ENCODE data around the gene AQP11. TPM values are rescaled to one million over a fixed set of nuclear protein-coding genes. Genes with fewer than 3 reads are reported as not detected.

The AQP11 gene
- total RNA-seq, 1 experiment from 2014 or later: 1.1 TPM

- CTCF ChIA-PET: no interaction called here
- Histone ChIP-seq H3K27ac (no peak overlapping the region), H3F3A (ENCODE audit: insufficient read depth, low read depth) (peaks cover 6% of the 10 kb centered on the region), H2AFZ (no peak overlapping the region), H3K4me1 (replicated peaks; ENCODE audit: insufficient read depth) (peaks cover 5% of the 10 kb centered on the region), H3K36me3 (ENCODE audit: low read depth) (peaks cover 27% of the 10 kb centered on the region), H3K4me2 (no peak overlapping the region), H3K4me3 (no peak overlapping the region), H3K79me2 (ENCODE audit: low read depth) (no peaks in the 10 kb centered on the region), H3K9me2 (ENCODE audit: insufficient read depth) (no peaks in the 10 kb centered on the region), H3K27me3 (ENCODE audit: insufficient read depth, low read depth) (no peaks in the 10 kb centered on the region), H3K9me3 (ENCODE audit: insufficient read depth, low read depth) (no peaks in the 10 kb centered on the region), H4K20me1 (ENCODE audit: insufficient read depth) (no peaks in the 10 kb centered on the region)
- TF ChIP-seq EZH2 (IDR thresholded peaks at IDR 0.05; ENCODE audit: low read depth) (no peak), CTCF (conservative IDR thresholded peaks at IDR 0.05) (no peak)
- BruUV-seq (replicated peaks): no TSS peak
- intact Hi-C loops (cut with micrococcal nuclease; ENCODE audit: unreplicated experiment): no loop called here
- no peak for DNase-seq
- POLR2A ChIA-PET (ENCODE audit: unreplicated experiment): no interaction called here
These were observed 19.5 kb downstream of the AQP11 start for GRCh38 chr11:77609234-77609633.

GRCh38 chr11:77611921-77612320 lies 22.2 kb downstream of the AQP11 start:
- no peak overlapping the region for H3K4me2 ChIP-seq
- no peak overlapping the region for H3K27ac ChIP-seq
- H3K9me2 ChIP-seq (ENCODE audit: insufficient read depth): no peaks in the 10 kb centered on the region
- H3K4me1 ChIP-seq (replicated peaks; ENCODE audit: insufficient read depth): no peaks in the 10 kb centered on the region
- DNase-seq: no peak
- H4K20me1 ChIP-seq (ENCODE audit: insufficient read depth): no peaks in the 10 kb centered on the region
- no peaks in the 10 kb centered on the region for H3K79me2 ChIP-seq (ENCODE audit: low read depth)
- no TSS peak for BruUV-seq (replicated peaks)
- peaks cover 6% of the 10 kb centered on the region; the same call in 1 of the 2 replicates for H3F3A ChIP-seq (ENCODE audit: insufficient read depth, low read depth)
- intact Hi-C loops (cut with micrococcal nuclease; ENCODE audit: unreplicated experiment): no loop called here
- no peak overlapping the region for H2AFZ ChIP-seq
- POLR2A ChIA-PET (ENCODE audit: unreplicated experiment): no interaction called here
- TF ChIP-seq CTCF (conservative IDR thresholded peaks at IDR 0.05) (no peak), EZH2 (IDR thresholded peaks at IDR 0.05; ENCODE audit: low read depth) (no peak)
- H3K27me3 ChIP-seq (ENCODE audit: insufficient read depth, low read depth): no peaks in the 10 kb centered on the region
- CTCF ChIA-PET: interaction anchor here (0.6 kb wide), 1 partner anchor 277 kb away, joined by 4 read pairs; no protein-coding TSS in a partner anchor
- H3K36me3 ChIP-seq (ENCODE audit: low read depth): peaks cover 51% of the 10 kb centered on the region
- H3K4me3 ChIP-seq: no peak overlapping the region
- H3K9me3 ChIP-seq (ENCODE audit: insufficient read depth, low read depth): no peaks in the 10 kb centered on the region

GRCh38 chr11:77617892-77618291 lies 28.1 kb downstream of the AQP11 start:
- Histone ChIP-seq H4K20me1 (ENCODE audit: insufficient read depth) (peaks cover 19% of the 10 kb centered on the region; the same call in 1 of the 2 replicates), H3K36me3 (ENCODE audit: low read depth) (peaks cover 71% of the 10 kb centered on the region), H3K4me3 (no peak overlapping the region), H3F3A (ENCODE audit: insufficient read depth, low read depth) (peaks cover 24% of the 10 kb centered on the region), H3K27me3 (ENCODE audit: insufficient read depth, low read depth) (no peaks in the 10 kb centered on the region), H3K9me2 (ENCODE audit: insufficient read depth) (no peaks in the 10 kb centered on the region), H3K27ac (no peak overlapping the region), H3K9me3 (ENCODE audit: insufficient read depth, low read depth) (no peaks in the 10 kb centered on the region), H3K79me2 (ENCODE audit: low read depth) (no peaks in the 10 kb centered on the region), H3K4me2 (no peak overlapping the region), H3K4me1 (replicated peaks; ENCODE audit: insufficient read depth) (no peaks in the 10 kb centered on the region), H2AFZ (no peak overlapping the region)
- ChIA-PET CTCF (interaction anchor here (0.7 kb wide), 1 partner anchor 327 kb away, joined by 3 read pairs; no protein-coding TSS in a partner anchor), POLR2A (ENCODE audit: unreplicated experiment) (no interaction called here)
- intact Hi-C loops (cut with micrococcal nuclease; ENCODE audit: unreplicated experiment): loop anchor here (2.0 to 5.0 kb wide), 2 partner anchors 69 to 551 kb away; partner anchors contain the start of gene CAPN5
- DNase-seq: no peak
- TF ChIP-seq EZH2 (IDR thresholded peaks at IDR 0.05; ENCODE audit: low read depth) (no peak), CTCF (conservative IDR thresholded peaks at IDR 0.05) (no peak)
- no TSS peak for BruUV-seq (replicated peaks)
